Stimulated activated CD4-positive, alpha-beta T cell treated with anti-CD3 and anti-CD28 coated beads, Interleukin-15, amount 100 ng/mL, for 1 hour (primary cell): ENCODE results near the gene GUCY1A1.

ENCODE experiments used
- DNase-seq, 2 donors: peaks; one replicate each; pipeline ENCODE4 v3.0.0-alpha.2; 2020; ENCODE audit warnings: low read depth in 1 of 2, low spot score in 1 of 2

The GUCY1A1 gene

GRCh38 chr4:155692361-155692760, 25.7 kb downstream of the GUCY1A1 start:
- no peak for DNase-seq

GRCh38 chr4:155693015-155693663, 26.5 kb downstream of the GUCY1A1 start:
- no peak for DNase-seq

GRCh38 chr4:155694100-155694785, 27.6 kb downstream of the GUCY1A1 start:
- DNase-seq = no peak

- no peak for DNase-seq
Observed at GRCh38 chr4:155696226-155696625, 29.6 kb downstream of the GUCY1A1 start.

DNA sequence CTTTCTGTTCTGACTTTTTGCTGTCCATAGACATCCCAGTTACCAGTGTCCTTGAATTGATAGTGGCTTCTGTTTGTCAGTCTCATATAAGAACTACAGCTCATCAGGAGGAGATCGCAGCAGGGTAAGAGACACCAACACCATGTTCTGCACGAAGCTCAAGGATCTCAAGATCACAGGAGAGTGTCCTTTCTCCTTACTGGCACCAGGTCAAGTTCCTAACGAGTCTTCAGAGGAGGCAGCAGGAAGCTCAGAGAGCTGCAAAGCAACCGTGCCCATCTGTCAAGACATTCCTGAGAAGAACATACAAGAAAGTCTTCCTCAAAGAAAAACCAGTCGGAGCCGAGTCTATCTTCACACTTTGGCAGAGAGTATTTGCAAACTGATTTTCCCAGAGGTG, 30.1 kb downstream of the GUCY1A1 start:
- DNase-seq = no peak

DNA sequence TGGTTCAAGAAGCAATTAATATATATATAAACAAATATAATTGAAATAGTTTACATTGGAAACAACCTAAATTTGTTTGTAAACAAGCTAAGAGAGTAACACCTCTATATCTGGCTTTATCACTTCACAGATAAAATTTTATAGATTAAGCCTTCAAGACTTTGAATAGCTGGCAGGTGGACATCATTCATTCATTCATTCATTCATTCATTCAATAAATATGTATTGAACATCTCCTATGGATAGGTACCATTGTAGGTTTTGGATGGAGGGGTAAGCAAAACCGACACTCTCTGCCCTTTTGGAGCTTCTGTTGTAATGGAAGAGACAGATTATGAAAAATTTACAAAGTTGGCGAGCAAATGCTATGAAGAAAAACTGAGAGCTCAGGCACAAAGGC, 35.2 kb downstream of the GUCY1A1 start:
- DNase-seq = no peak

DNA sequence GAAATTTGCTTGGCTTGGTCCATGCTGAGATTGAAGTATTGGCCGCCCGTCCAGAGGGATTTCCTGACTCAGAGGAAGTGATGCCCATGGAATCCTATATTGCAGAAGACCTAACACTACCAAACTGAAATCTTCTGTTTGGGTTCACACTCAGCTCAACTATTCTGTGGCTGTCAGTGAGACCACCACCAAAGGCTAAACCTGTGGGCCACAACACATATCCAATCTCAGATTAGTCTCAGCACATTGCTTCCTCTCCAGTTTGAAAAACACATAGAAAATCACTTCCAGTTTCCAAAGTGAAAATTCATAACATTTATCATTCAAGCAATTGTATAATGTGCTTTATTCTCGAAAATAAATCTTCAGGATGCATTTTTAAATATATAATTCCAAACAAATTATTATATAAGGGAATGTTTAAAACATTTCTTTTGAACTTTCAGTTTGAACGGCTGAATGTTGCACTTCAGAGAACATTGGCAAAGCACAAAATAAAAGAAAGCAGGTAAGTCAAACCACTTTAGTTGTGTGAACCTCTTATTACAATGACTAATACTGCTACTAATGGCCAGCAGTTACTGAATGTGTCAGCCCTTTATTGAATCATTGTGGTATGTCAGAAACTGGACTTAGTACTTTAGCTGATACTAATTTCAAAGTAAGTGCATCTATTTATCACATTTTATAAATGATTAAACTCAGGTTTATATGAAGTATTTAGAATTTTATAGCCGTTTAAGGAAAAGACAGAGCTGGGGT, 37.0 kb downstream of the GUCY1A1 start:
- no peak for DNase-seq

GRCh38 chr4:155704841-155705404, 38.3 kb downstream of the GUCY1A1 start:
- DNase-seq = no peak

- DNase-seq = no peak
Observed at GRCh38 chr4:155705664-155706063, 39.0 kb downstream of the GUCY1A1 start.

GRCh38 chr4:155706147-155706546, 39.5 kb downstream of the GUCY1A1 start:
- DNase-seq = no peak

DNA sequence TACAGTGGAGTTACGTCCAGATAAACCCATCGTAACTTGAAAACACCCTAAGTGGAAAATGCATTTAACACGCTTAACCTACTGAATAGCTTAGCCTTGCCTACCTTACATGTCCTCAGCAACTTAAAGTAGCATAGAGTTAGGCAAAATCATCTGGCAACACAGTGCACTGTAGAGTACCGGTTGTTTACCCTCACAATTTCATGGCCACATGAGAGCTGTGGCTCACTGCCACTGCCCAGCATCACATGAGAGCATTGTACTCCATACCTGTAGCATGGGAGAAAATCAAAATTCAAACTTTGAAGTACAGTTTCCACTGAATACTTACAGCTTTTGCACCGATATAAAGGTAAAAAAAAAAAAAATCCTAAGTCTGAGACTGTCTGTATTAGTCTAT, 40.6 kb downstream of the GUCY1A1 start:
- no peak for DNase-seq

- DNase-seq = no peak
Observed at GRCh38 chr4:155708782-155709181, 42.1 kb downstream of the GUCY1A1 start.

DNA sequence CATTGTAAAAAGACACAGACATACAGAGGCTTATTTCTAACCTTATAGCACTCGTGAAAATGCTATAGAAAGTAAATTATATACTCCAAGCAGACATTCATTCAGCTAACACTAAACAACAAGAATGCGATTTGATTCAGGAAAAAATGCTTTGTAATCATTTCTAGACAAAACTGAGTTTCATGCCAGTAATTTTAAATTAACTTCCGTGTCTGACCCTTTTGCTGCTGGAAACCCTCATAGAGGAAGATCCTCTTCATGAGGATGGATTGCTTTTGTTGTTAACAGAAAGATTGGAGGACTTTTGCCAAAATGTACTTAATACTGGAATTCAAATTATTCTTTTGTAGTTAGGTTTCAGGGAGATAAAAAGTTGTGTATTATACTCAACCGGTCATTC, 43.3 kb downstream of the GUCY1A1 start:
- no peak for DNase-seq

- no peak for DNase-seq
Observed at GRCh38 chr4:155711556-155711955, 44.9 kb downstream of the GUCY1A1 start.

GRCh38 chr4:155712846-155713245, 46.2 kb downstream of the GUCY1A1 start:
- no peak for DNase-seq

DNA sequence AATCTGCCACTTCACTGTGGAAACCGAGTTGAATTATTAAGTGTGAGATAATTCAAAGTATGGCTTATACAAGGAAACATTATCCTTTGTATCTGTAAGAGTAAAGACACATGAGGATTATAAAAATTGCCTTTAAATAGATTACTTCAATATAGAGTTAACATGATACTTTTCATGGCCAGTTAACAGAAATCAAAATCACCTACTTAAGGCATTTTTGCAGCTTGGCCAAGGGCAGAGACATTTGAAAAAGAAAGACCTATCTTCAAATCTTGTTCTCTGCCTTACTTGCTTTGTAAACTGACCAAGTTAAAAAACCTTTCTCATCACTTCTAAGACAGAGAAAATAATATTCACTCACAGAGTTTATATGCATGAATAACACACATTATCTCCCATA, 47.3 kb downstream of the GUCY1A1 start:
- DNase-seq = no peak

DNA sequence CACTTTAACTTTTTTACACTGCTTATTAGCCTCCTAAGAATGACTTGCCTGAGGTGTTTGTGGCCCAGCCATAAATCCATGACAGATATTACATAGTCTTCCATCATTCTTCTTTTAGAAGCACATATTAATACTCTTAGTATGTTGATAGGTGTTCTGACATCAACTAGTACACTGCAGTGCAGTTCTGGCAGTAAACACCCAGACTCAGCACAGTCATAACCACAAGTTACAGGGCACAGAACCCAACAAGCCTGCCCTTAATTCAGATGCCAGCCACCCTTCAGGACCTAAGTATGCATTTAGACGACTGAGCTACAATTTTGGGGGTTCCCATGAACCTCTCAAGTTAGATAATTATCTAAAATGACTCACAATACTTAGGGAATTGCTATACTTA, 55.7 kb downstream of the GUCY1A1 start:
- no peak for DNase-seq

DNA sequence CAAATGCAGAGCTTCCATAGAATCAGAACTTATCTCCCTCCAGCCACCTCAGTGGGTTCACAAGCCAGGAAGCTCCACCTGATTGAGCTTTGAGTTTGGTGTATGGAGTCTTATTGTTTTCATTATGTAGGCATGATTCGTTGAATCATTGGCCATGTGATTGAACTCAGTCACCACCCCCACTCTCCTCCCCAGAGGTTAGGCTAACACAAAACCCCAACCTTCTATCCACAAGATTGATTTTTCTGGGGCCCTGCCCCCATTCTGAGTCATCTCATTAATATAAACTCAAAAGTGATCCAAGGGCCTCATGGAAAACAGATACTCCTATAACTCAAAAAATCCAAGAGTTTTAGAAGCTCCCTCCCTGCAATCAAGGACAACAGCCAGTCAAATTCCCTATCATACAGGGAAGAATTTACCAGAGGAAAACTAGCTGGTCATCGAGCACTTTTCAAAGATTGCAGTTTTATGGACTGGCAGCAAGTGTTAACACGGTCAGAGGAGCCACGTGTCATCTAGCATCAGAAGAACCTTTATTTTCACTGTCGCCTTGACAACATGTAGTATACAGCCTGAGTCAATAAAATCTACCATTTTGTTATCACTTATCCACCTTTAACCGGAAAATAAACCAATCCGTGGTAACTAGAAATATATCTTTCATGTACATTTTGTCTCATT, 56.3 kb downstream of the GUCY1A1 start:
- no peak for DNase-seq

GRCh38 chr4:155724731-155725130, 58.1 kb downstream of the GUCY1A1 start:
- DNase-seq = no peak

GRCh38 chr4:155734065-155734464, 67.4 kb downstream of the GUCY1A1 start:
- DNase-seq = no peak

DNA sequence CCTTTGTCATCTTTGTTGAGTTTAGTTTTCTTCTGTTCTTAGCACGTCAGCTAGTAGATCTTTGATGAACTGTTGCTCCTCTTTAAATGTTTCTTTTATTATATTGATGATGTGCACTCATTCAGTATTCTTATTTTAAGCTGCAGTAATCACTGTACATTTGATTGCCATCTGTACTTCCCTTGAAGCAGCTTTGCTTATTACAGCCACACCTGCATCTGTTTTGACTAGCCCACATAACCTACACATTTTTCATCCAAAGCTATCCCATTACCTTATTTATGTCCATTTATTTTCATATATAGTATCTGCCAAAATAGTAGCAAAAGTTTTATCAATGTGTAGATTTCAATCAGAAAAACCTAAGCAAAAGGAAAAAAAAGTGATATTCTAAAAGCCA, 68.3 kb downstream of the GUCY1A1 start:
- no peak for DNase-seq
